ENCODE results near the gene HAND1. TPM values are rescaled to one million over a fixed set of nuclear protein-coding genes. Genes with fewer than 3 reads are reported as not detected.

HAND1 gene
- total RNA-seq, 1 donor from 2014 or later: 0.21 TPM

DNA sequence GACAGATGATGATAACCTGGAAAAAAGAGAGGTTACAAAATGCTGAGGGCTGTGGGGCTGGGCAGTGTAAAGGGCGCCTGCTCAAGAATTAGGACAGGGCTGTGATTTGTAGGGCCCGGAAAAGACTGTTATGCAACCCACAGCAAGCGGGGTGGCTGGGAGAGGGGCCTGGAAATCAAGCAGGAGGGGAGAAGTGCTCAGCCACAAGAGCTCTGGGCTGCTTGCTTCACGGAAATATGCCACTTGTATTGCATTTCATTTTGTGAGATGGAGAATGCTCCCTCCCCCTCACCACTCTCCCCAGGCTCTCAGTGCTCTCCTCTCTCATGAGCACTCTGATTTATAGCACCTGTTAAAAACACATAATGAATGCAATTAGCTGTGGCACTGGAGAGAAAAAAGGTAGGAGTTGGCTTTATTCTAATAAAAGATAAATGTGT is 8.4 kb upstream of the HAND1 start:
- peaks cover 92% of the 10 kb centered on the region for H3K27me3 ChIP-seq (ENCODE audit: low read depth)

DNA sequence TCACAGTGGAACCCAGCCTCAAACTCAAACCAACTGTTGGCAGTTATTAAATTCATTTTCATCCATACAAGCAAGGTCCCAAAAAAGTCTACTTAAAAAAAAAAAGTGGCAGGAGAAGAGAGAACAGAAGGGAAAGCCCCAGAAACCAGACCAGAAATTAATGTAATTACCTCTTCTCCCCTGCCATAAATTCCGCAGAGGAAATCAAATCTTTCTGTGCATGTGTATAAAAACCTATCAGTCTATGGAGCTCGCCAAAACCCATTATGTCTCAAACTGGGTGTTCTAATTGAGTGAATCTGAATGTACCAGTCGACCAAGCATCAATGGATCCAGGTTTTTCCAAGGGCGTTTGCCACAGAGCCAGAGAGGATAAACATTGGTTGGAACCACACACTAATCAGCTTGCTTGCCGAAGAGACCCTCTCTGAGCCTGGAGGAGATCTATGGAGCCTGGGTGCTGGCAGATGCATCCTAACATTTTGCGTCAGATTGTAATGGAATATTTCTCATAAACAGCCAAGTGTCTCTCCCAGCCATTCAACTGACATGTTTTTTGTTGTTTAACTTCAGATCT is 7.9 kb upstream of the HAND1 start:
- TF ChIP-seq, protein P1, sequence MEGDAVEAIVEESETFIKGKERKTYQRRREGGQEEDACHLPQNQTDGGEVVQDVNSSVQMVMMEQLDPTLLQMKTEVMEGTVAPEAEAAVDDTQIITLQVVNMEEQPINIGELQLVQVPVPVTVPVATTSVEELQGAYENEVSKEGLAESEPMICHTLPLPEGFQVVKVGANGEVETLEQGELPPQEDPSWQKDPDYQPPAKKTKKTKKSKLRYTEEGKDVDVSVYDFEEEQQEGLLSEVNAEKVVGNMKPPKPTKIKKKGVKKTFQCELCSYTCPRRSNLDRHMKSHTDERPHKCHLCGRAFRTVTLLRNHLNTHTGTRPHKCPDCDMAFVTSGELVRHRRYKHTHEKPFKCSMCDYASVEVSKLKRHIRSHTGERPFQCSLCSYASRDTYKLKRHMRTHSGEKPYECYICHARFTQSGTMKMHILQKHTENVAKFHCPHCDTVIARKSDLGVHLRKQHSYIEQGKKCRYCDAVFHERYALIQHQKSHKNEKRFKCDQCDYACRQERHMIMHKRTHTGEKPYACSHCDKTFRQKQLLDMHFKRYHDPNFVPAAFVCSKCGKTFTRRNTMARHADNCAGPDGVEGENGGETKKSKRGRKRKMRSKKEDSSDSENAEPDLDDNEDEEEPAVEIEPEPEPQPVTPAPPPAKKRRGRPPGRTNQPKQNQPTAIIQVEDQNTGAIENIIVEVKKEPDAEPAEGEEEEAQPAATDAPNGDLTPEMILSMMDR (IDR thresholded peaks at IDR 0.05): no peak
- no peak overlapping the region for H3K4me3 ChIP-seq
- H3K27ac ChIP-seq: no peak overlapping the region
- no peaks in the 10 kb centered on the region for H3K36me3 ChIP-seq
- DNase-seq (no peak), ATAC-seq (no peak)
- no peaks in the 10 kb centered on the region for H3K9me3 ChIP-seq
- intact Hi-C loops (cut with DNase I): no loop called here
- H3K27me3 ChIP-seq (ENCODE audit: low read depth): peaks cover 97% of the 10 kb centered on the region
- peaks cover 6% of the 10 kb centered on the region for H3K4me1 ChIP-seq

More for the DNA sequence above, 8.4 kb upstream of the HAND1 start:
- Histone ChIP-seq H3K27ac (no peak overlapping the region), H3K4me1 (peaks cover 6% of the 10 kb centered on the region), H3K4me3 (no peak overlapping the region), H3K36me3 (no peaks in the 10 kb centered on the region), H3K9me3 (no peaks in the 10 kb centered on the region)
- intact Hi-C loops (cut with DNase I): no loop called here
- no peak for DNase-seq
- ATAC-seq: peak; percentile 45 to 66
- TF ChIP-seq, protein P1 (IDR thresholded peaks at IDR 0.05): no peak

DNA sequence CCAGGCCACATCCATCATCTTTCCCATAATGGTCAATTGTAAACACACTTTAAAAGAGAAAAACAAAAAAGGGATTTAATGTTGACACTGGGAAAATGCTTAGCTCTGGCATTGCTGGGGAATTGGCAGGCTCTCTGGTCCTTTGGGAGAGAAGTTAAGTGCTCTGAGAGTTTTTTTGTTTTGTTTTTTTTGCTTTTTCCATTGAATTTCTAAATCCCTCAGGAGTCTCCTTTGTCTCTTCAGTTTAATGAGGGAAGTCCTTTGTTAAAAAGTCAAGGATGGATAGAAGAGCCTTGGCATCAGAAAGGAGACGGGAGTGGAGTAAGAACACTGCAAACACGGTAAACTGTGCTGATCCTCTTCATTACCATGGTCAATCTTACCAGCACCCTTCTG is 7.1 kb upstream of the HAND1 start:
- H3K4me3 ChIP-seq: no peak overlapping the region
- no peak for ATAC-seq
- peaks cover 6% of the 10 kb centered on the region for H3K4me1 ChIP-seq
- no peak overlapping the region for H3K27ac ChIP-seq
- no peak for DNase-seq
- intact Hi-C loops (cut with DNase I): no loop called here
- H3K27me3 ChIP-seq (ENCODE audit: low read depth): peaks cover 98% of the 10 kb centered on the region
- no peaks in the 10 kb centered on the region for H3K36me3 ChIP-seq
- no peaks in the 10 kb centered on the region for H3K9me3 ChIP-seq
- TF ChIP-seq, protein P1 (IDR thresholded peaks at IDR 0.05): no peak

DNA sequence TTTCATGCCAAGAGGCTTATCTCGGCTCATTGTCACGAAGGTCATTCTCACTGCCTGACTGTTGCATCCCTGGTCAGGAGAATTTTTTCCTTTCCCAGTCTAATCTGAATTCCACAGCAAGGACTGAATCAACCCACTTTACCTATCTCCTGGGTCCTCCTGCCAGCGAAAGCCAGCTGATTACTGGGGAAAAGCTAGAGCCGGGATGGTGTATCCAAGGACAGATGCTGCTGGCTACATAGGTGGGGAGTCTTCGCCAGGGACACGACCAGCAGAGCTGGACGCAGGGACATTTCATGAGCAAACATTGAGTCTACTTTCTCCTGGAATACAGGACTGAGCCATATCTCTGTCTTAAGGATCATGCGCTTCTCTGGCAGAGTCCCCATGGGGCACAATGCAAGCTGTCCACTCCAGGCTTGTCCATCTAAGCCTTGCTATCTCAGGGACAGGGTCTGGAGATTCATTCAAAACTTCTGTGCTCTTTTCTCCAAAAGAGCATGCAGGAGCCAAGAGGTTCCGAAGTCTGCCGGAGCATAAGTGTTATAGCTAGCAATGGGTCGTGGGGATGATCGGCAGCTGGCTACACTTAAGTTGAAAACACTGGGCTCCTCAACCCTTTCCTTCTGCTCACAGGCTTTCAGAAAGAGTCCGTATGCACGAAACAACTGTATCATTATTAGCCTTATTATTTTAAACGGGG is 6.5 kb upstream of the HAND1 start:
- Histone ChIP-seq H3K27ac (no peak overlapping the region), H3K9me3 (no peaks in the 10 kb centered on the region), H3K4me3 (no peak overlapping the region), H3K27me3 (ENCODE audit: low read depth) (peaks cover 99% of the 10 kb centered on the region), H3K36me3 (no peaks in the 10 kb centered on the region), H3K4me1 (peaks cover 10% of the 10 kb centered on the region)
- TF ChIP-seq, protein P1 (IDR thresholded peaks at IDR 0.05): no peak
- ATAC-seq (no peak), DNase-seq (no peak)
- intact Hi-C loops (cut with DNase I): no loop called here

DNA sequence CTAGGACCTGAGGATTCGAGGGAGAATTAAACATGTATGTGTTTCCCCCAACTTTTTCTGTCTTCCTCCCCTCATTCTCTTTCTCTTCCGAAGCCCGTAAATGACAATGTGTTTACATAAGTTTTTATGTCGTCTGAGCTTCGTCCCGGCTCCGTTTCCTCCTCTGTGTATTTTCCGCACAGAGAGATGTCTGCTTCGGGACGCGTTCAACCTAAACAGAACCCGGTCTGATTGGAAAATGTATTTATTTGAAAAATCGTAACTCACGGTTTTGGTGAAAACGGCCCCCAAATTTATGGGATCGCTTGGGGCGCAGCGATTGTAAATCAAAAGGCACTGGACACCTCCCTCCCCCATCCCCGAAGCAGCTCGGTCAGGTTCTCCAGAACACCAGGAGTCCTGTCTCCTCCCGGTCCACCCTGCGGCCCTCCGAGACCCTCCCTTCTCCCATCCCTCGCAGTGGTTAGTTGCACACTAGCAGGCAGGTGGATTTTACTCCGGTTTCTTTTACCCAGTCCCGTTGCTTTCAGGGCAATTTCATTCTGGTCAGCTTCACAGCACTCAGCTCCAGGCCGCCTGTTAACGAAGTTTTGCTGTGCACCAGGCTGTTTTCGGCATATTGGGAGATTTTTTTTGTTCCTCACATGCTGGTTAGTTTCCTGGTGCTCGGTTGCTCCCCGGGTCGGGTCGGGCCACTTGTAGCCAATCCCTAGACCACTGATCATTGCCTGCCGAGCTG is 5.8 kb upstream of the HAND1 start:
- Histone ChIP-seq H3K9me3 (no peaks in the 10 kb centered on the region), H3K36me3 (no peaks in the 10 kb centered on the region), H3K27me3 (ENCODE audit: low read depth) (peaks cover 100% of the 10 kb centered on the region), H3K4me1 (peaks cover 17% of the 10 kb centered on the region), H3K4me3 (no peak overlapping the region), H3K27ac (no peak overlapping the region)
- TF ChIP-seq, protein P1 (IDR thresholded peaks at IDR 0.05): no peak
- intact Hi-C loops (cut with DNase I): no loop called here
- no peak for ATAC-seq
- no peak for DNase-seq
